ENCODE results near the gene DYNC1LI2. TPM values are rescaled to one million over a fixed set of nuclear protein-coding genes. Genes with fewer than 3 reads are reported as not detected.

The DYNC1LI2 gene
- total and polyA plus RNA-seq, 11 donors, result 38.3 to 117 (median 87.2) TPM

- intact Hi-C loops (cut with DNase I), result no loop called here
- Histone ChIP-seq H3K27ac (no peak overlapping the region), H3K27me3 (no peaks in the 10 kb centered on the region), H3K36me3 (no peaks in the 10 kb centered on the region), H3K4me3 (no peak overlapping the region), H3K4me1 (peaks cover 2 to 40% (median 14%) of the 10 kb centered on the region in 12 donors), H3K9me3 (no peaks in the 10 kb centered on the region)
- 88 to 97% (median 92%) methylated on average over 2 of the region's 2 CpGs for WGBS, 4 donors
- no peak for ATAC-seq
- DNase-seq, result no peak
- no peak for TF ChIP-seq CTCF (IDR thresholded peaks at IDR 0.05)
- TF ChIP-seq POLR2A (IDR thresholded peaks at IDR 0.05), result no peak
Observed at GRCh38 chr16:66701026-66701425, 50.4 kb downstream of the DYNC1LI2 start.

DNA sequence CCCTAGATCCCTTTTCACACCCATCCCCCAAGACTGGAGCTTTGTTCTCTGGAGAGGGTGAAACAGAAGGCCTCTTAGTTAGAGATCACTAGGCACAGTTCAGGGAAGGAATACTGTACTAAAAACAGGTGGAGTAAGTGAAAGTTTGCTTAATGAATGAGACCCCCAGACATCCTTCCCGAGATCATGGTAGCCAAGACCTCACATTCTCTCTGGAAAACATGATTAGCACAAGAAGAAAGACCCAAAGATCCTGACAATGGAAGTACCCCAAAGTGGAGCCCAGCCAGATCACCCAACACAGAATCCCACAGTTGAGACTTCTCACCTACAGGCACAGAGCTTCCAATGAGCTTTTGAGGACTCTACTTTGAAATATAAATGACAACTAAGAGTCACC is 51.5 kb downstream of the DYNC1LI2 start:
- no peak for ATAC-seq
- Histone ChIP-seq H3K27me3 (no peaks in the 10 kb centered on the region), H3K9me3 (no peaks in the 10 kb centered on the region), H3K27ac (no peak overlapping the region), H3K36me3 (no peaks in the 10 kb centered on the region), H3K4me1 (peaks cover 3 to 44% (median 19%) of the 10 kb centered on the region in 12 donors), H3K4me3 (no peak overlapping the region)
- no peak for DNase-seq
- TF ChIP-seq CTCF (IDR thresholded peaks at IDR 0.05), result no peak
- TF ChIP-seq POLR2A (IDR thresholded peaks at IDR 0.05), result no peak
- intact Hi-C loops (cut with DNase I), result loop anchor here in 2 of 10 donors (5.0 to 10.0 kb wide), 3 partner anchors 45 to 85 kb away; partner anchors contain the start of gene DYNC1LI2 (in 1 of the 2)
- WGBS, 4 donors, result 73 to 87% (median 74%) methylated on average over 1 of the region's 1 CpG

DNA sequence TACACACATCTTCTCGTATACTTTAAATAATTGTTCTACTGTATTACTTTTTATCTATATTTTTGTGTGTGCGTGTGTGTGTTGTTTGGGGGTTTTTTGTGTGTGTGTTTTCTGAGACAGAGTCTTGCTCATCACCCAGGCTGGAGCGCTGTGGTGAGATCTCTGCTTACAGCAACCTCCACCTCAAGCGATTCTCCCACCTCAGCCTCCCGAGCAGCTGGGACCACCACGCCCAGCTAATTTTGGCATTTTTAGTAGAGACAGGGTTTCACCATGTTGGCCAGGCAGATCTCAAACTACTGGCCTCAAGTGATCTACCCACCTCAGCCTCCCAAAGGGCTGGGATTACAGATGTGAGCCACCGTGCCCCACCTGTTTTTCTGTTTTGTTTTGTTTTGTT is 53.4 kb downstream of the DYNC1LI2 start:
- 80 to 89% (median 85%) methylated on average over 7 of the region's 7 CpGs for WGBS, 4 donors
- DNase-seq (no peak), ATAC-seq (no peak)
- TF ChIP-seq POLR2A (IDR thresholded peaks at IDR 0.05) (no peak), CTCF (IDR thresholded peaks at IDR 0.05) (no peak)
- intact Hi-C loops (cut with DNase I), result loop anchor here in 2 of 10 donors (5.0 to 10.0 kb wide), 3 partner anchors 47 to 83 kb away; partner anchors contain the start of gene DYNC1LI2 (in 1 of the 2)
- H3K27ac ChIP-seq, result no peak overlapping the region
- no peaks in the 10 kb centered on the region for H3K9me3 ChIP-seq
- no peaks in the 10 kb centered on the region for H3K36me3 ChIP-seq
- H3K4me1 ChIP-seq, result peaks cover 0 to 36% (median 13%) of the 10 kb centered on the region in 12 donors
- H3K27me3 ChIP-seq, result no peaks in the 10 kb centered on the region
- no peak overlapping the region for H3K4me3 ChIP-seq

GRCh38 chr16:66696669-66697630 is 54.5 kb downstream of the DYNC1LI2 start, which contains the start of gene CMTM4:
Gene CMTM4, minus strand, starts transcription at chr16:66696743. Its CDS starts 218 bp downstream, at chr16:66696525.
- peak; percentile 90 to 99 (median 97) for ATAC-seq
- intact Hi-C loops (cut with DNase I), result loop anchor here in 2 of 10 donors (5.0 to 10.0 kb wide), 3 partner anchors 48 to 82 kb away; partner anchors contain the start of gene DYNC1LI2 (in 1 of the 2)
- Histone ChIP-seq H3K9me3 (no peaks in the 10 kb centered on the region), H3K27ac (peak within 1 kb of the TSS in 8 of 12 donors; percentile 32 to 77 (median 66)), H3K27me3 (no peaks in the 10 kb centered on the region), H3K4me1 (peaks cover 0 to 30% (median 12%) of the 10 kb centered on the region in 12 donors), H3K36me3 (no peaks in the 10 kb centered on the region), H3K4me3 (peak within 1 kb of the TSS; percentile 61 to 94 (median 78))
- DNase-seq, result peak; percentile 88 to 93 (median 90)
- WGBS, 4 donors, result 5 to 18% (median 11%) methylated on average over 23 to 84 of the region's 84 CpGs
- TF ChIP-seq CTCF (IDR thresholded peaks at IDR 0.05), result peak in 6 of 12 donors; percentile 15 to 57 (median 34)
- TF ChIP-seq POLR2A (IDR thresholded peaks at IDR 0.05), result peak in 1 of 2 donors; percentile 32
